ENCODE results near the gene ZNF799. TPM values are rescaled to one million over a fixed set of nuclear protein-coding genes. Genes with fewer than 3 reads are reported as not detected.

The ZNF799 gene
- total RNA-seq, 2 experiments from 2014 or later: 4.0 to 4.3 TPM

DNA sequence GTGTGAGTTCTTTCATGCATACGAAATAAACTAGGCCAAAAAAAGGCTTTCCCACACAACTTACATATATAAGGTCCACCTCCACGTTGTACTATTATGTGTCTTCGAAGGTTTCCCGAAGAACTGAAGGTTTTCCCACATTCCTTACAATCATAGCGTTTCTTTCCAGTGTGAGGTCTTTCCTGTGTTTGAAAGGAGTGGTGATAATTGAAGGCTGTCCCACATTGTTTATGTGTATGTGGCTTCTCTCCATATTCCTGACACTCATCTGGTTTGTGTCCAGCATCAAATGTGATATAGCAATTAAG, 50.2 kb downstream of the ZNF799 start:
- intact Hi-C loops (cut with DNase I, micrococcal nuclease): no loop called here
- Mint-ChIP-seq H3K4me1 (no peaks in the 10 kb centered on the region), H3K27ac (no peak overlapping the region), H3K27me3 (no peaks in the 10 kb centered on the region), H3K9me3 (ENCODE audit: low read depth) (peaks cover 43% of the 10 kb centered on the region), H3K4me3 (no peak overlapping the region), H3K36me3 (ENCODE audit: low read depth) (peaks cover 46% of the 10 kb centered on the region)
- ATAC-seq (no peak), DNase-seq (no peak)
- ChIA-PET CTCF (no interaction called here), POLR2A (no interaction called here)

DNA sequence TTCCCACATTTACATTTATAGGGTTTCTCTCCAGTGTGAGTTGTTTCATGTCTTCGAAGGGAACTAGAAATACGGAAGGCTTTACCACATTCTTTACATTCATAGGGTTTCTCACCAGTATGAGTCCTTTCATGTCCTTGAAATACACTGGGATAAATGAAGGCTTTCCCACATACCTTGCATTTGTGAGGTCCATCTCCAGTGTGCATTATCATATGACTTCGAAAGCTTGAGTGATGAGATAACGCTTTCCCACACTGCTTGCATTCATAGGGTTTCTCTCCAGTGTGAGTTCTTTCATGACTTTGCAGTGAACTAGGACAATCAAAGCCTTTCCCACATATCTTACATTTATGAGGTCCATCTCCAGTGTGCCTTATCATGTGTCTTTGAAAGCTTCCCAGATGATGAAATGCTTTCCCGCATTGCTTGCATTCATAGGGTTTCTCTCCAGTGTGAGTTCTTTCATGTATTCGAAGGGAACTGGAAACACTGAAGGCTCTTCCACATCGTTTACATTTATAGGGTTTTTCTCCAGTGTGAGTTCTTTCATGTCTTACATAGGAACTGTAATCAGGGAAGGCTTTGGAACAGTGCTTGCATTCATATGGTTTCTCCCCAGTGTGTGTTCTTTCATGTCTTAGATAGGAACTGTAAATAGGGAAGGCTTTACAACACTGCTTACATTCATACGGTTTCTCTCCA, 50.7 kb downstream of the ZNF799 start:
- Mint-ChIP-seq H3K9me3 (ENCODE audit: low read depth) (peaks cover 43% of the 10 kb centered on the region), H3K4me3 (no peak overlapping the region), H3K36me3 (ENCODE audit: low read depth) (peaks cover 46% of the 10 kb centered on the region), H3K27me3 (no peaks in the 10 kb centered on the region), H3K4me1 (no peaks in the 10 kb centered on the region), H3K27ac (no peak overlapping the region)
- ATAC-seq (no peak), DNase-seq (no peak)
- ChIA-PET CTCF (no interaction called here), POLR2A (no interaction called here)
- intact Hi-C loops (cut with DNase I, micrococcal nuclease): no loop called here

DNA sequence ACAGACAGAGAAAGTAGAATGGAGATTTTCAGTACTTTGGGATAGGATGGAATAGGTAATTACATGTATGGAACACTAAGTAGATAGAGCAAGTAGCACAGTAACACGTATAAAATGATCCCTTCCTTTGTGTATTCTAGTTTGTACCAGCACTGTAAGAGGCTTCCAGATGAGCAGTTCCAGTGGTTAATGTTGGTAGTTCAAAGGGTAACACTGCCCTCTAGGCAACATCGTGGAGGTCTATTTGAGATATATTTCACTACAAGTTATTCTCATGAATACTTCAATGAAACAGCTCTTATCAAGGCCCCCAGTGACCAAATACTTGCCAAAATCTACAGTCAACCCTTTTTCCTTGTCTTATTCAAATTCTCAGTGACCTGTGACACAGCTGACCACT, 54.2 kb downstream of the ZNF799 start:
- ChIA-PET CTCF (interaction anchor here (0.8 to 1.0 kb wide), 3 partner anchors 10 to 423 kb away, joined by 3 read pairs; no protein-coding TSS in a partner anchor), POLR2A (no interaction called here)
- peak; percentile 29 for DNase-seq
- ATAC-seq: peak; percentile 58
- Mint-ChIP-seq H3K36me3 (ENCODE audit: low read depth) (peaks cover 31% of the 10 kb centered on the region), H3K27me3 (no peaks in the 10 kb centered on the region), H3K4me3 (no peak overlapping the region), H3K27ac (no peak overlapping the region), H3K4me1 (no peaks in the 10 kb centered on the region), H3K9me3 (ENCODE audit: low read depth) (peaks cover 30% of the 10 kb centered on the region)
- intact Hi-C loops (cut with DNase I, micrococcal nuclease): loop anchor here (1.0 kb wide), 1 partner anchor 145 kb away; no protein-coding TSS in a partner anchor

DNA sequence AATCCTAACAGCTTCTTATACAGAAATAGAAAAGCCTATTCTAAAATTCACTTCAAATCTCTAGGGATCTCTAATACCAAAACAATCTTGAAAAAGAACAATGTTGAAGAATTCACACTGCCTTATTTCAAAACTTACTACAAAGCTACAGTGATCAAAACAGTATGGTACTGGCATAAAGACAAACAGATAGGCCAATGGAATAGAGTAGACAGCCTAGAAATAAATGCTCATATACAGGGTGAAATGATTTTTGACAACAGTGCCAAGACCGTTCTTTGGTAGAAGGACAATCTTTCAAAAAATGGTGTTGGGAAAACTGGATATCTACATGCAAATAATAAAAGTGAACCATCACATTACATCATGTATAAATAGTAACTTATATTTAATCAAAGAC, 55.9 kb downstream of the ZNF799 start:
- POLR2A ChIA-PET: no interaction called here
- peaks cover 14% of the 10 kb centered on the region for H3K36me3 Mint-ChIP-seq (ENCODE audit: low read depth)
- H3K27me3 Mint-ChIP-seq: no peaks in the 10 kb centered on the region

More for the DNA sequence above, 55.9 kb downstream of the ZNF799 start:
- peaks cover 21% of the 10 kb centered on the region for H3K9me3 Mint-ChIP-seq (ENCODE audit: low read depth)
- no peak for DNase-seq
- no peaks in the 10 kb centered on the region for H3K4me1 Mint-ChIP-seq
- no peak overlapping the region for H3K27ac Mint-ChIP-seq
- CTCF ChIA-PET: interaction anchor here (0.6 to 1.0 kb wide), 2 partner anchors 286 to 357 kb away, joined by 3 read pairs; no protein-coding TSS in a partner anchor
- no peak overlapping the region for H3K4me3 Mint-ChIP-seq
- ATAC-seq: no peak
- intact Hi-C loops (cut with DNase I, micrococcal nuclease): no loop called here

Other genes starting within 250 kb of the ZNF799 start
- gene ZNF625, start 244.5 kb downstream of the ZNF799 start, total RNA-seq: 1 to 10 TPM; 3.8 to 5.5 TPM
- 10 to 100 TPM; 11.7 to 12.9 TPM for gene ZNF136, start 238.2 kb downstream of the ZNF799 start, total RNA-seq
- gene ZNF44, start 106.4 kb downstream of the ZNF799 start, total RNA-seq: 1 to 10 TPM; 7.3 to 8.1 TPM
- 1 to 10 TPM; 6.6 to 6.7 TPM for gene ZNF563, start 67.6 kb downstream of the ZNF799 start, total RNA-seq
- gene ZNF442, start 35.6 kb downstream of the ZNF799 start, total RNA-seq: 1 to 10 TPM; 1.1 to 1.7 TPM
- gene ZNF443, start 39.8 kb upstream of the ZNF799 start, total RNA-seq: 1 to 10 TPM; 3.4 to 4.0 TPM
- gene ZNF709, start 83.5 kb upstream of the ZNF799 start, total RNA-seq: 1 to 10 TPM; 1.7 to 2.1 TPM
- 1 to 10 TPM; 5.2 to 5.6 TPM for gene ZNF564, start 150.2 kb upstream of the ZNF799 start, total RNA-seq
- 1 to 10 TPM; 7.7 to 8.7 TPM for gene ZNF490, start 209.5 kb upstream of the ZNF799 start, total RNA-seq
- gene ZNF791, start 209.6 kb upstream of the ZNF799 start, total RNA-seq: 10 to 100 TPM; 16.1 to 18.1 TPM

Measured in activated CD4-positive, alpha-beta T cell treated with anti-CD3 and anti-CD28 coated beads for 36 hours (primary cell).